ENCODE measurements around the gene ANKS6.

ANKS6 gene

GRCh38 chr9:98712987-98713386 is 83.4 kb downstream of the ANKS6 start:
- TF ChIP-seq, protein P1, sequence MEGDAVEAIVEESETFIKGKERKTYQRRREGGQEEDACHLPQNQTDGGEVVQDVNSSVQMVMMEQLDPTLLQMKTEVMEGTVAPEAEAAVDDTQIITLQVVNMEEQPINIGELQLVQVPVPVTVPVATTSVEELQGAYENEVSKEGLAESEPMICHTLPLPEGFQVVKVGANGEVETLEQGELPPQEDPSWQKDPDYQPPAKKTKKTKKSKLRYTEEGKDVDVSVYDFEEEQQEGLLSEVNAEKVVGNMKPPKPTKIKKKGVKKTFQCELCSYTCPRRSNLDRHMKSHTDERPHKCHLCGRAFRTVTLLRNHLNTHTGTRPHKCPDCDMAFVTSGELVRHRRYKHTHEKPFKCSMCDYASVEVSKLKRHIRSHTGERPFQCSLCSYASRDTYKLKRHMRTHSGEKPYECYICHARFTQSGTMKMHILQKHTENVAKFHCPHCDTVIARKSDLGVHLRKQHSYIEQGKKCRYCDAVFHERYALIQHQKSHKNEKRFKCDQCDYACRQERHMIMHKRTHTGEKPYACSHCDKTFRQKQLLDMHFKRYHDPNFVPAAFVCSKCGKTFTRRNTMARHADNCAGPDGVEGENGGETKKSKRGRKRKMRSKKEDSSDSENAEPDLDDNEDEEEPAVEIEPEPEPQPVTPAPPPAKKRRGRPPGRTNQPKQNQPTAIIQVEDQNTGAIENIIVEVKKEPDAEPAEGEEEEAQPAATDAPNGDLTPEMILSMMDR (IDR thresholded peaks at IDR 0.05; ENCODE audit: insufficient read depth, low read depth, low read length, missing control alignments) = no peak
- no peak for DNase-seq (ENCODE audit: low read depth)
- no peak overlapping the region for H3K4me3 ChIP-seq (ENCODE audit: low read length)

GRCh38 chr9:98709968-98710965 is 86.1 kb downstream of the ANKS6 start:
- TF ChIP-seq, protein P1 (IDR thresholded peaks at IDR 0.05; ENCODE audit: insufficient read depth, low read depth, low read length, missing control alignments) = no peak
- DNase-seq (ENCODE audit: low read depth) = peak; percentile 67
- H3K4me3 ChIP-seq (ENCODE audit: low read length) = no peak overlapping the region

DNA sequence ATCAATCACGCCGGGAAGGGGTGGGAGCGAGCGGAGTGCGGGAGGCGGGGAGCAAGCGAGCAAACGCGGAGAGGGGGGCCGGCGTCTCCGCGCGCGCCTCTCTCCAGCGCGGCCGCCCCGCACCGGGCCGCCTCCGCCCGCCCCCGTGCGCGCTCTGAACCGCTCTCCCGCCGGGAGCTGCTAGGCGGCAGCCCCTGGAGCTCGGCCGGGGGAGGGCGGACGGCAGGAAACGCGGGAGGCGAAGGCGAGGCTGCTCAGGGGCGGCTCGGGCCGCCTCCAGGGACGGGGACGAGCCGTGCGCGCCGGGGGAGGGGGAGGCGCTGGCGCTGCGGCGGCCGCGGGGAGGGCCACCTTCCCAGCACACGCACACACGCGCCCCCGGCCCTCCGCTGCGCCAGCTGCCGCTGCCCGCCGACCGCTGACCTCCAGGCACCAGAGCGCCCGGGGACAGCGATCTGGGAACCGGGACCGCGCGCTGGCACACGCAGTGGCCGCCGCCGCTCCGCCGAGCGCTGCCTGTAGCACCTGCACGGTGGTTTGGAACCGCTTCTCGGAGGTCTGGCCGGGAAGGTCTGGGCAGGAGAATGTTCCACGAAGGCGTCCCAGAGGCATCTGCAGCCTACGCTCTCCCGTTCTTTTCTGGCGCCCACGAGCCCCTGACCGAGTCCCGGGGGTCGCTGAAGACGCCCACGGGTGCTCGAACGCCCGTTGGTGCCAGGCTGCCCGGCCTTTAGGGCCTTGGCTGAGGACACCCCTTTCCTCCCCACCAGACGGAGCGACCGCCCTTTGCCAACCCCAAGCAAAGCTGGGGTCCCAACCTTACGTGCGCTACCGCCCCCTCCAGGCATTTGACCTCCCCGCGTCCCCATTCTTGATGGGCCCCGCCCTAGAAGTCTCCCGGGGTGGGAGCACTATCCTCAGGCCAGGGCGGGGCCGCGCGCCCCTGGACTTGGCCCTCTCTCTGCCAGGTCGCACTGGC is 87.1 kb downstream of the ANKS6 start, which contains the start of gene GABBR2:
Gene GABBR2 (minus strand): TSS at position 3 of the 979 bp plus-strand sequence. CDS start 198 bp downstream, outside the sequence.
- no peak for DNase-seq (ENCODE audit: low read depth)
- H3K4me3 ChIP-seq (ENCODE audit: low read length) = no peak within 1 kb of the TSS
- TF ChIP-seq, protein P1 (IDR thresholded peaks at IDR 0.05; ENCODE audit: insufficient read depth, low read depth, low read length, missing control alignments) = no peak

DNA sequence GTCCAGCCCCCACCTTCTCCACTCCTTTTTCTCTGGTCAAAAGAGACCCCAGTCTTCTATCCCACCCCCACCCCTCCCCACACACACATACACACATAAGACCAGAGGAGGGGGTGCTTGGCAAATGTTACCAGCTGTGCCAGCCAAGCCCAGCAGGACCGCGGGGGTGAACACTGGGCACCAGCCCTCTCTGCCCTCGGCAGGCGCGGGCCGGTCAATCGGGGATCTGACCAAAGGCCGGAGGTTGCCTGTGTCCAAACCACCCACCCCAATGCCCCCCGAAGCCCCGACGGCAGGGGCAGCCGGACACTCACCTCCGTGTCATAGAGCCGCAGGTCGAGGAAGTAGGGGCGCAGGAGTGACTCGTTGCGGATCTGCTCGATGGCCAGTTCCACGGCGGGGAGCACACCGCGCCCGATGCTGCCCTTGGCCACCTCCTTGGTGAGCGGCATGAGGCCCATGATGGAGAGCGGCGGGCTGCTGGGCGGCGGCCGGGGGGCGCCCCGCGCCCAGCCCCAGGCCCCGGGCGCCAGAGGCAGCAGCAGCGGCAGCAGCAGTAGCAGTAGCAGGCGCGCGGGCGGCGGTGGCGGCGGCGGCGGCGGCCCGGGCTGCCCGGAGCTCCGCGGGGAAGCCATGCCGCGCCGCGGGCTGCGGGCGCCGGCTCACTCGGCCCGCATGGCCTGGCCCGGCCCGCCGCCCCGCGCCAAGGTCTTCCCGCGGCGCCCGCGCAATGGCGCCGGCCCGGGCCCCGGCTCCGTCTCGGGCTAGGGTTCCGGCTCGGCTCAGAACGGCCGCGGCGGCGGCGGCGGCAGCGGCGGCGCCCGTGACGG is 88.0 kb downstream of the ANKS6 start:
- DNase-seq (ENCODE audit: low read depth) = no peak
- no peak overlapping the region for H3K4me3 ChIP-seq (ENCODE audit: low read length)
- TF ChIP-seq, protein P1 (IDR thresholded peaks at IDR 0.05; ENCODE audit: insufficient read depth, low read depth, low read length, missing control alignments) = no peak

- DNase-seq (ENCODE audit: low read depth) = peak; percentile 70
- no peak overlapping the region for H3K4me3 ChIP-seq (ENCODE audit: low read length)
- TF ChIP-seq, protein P1 (IDR thresholded peaks at IDR 0.05; ENCODE audit: insufficient read depth, low read depth, low read length, missing control alignments) = no peak
Observed at GRCh38 chr9:98707166-98708102, 88.9 kb downstream of the ANKS6 start.
